Measurements from ENCODE around the gene CRPPA. TPM values are rescaled to one million over a fixed set of nuclear protein-coding genes. Genes with fewer than 3 reads are reported as not detected.
"Not testable (repeated sequence)": the region's sequence is repeated elsewhere in the genome, so short reads cannot be mapped to it uniquely, and the experiment has no call there.

Gene CRPPA
- total RNA-seq, 2 experiments from 2014 or later = 1.1 to 1.2 TPM

- peaks cover 49% of the 10 kb centered on the region for H3K9me3 Mint-ChIP-seq (ENCODE audit: low read depth)
These were observed 21.1 kb downstream of the CRPPA start for GRCh38 chr7:16399916-16400892.

GRCh38 chr7:16399265-16399831 lies 22.0 kb downstream of the CRPPA start:
- no peak overlapping the region for H3K27ac Mint-ChIP-seq
- H3K36me3 Mint-ChIP-seq = peaks cover 39% of the 10 kb centered on the region
- no peaks in the 10 kb centered on the region for H3K4me1 Mint-ChIP-seq
- ATAC-seq (no peak), DNase-seq (no peak)
- H3K4me3 Mint-ChIP-seq = no peak overlapping the region
- H3K27me3 Mint-ChIP-seq = no peaks in the 10 kb centered on the region
- CTCF ChIA-PET = no interaction called here
- H3K9me3 Mint-ChIP-seq (ENCODE audit: low read depth) = peaks cover 49% of the 10 kb centered on the region

More at GRCh38 chr7:16399916-16400892, 21.1 kb downstream of the CRPPA start:
- Mint-ChIP-seq H3K36me3 (peaks cover 39% of the 10 kb centered on the region), H3K4me1 (no peaks in the 10 kb centered on the region), H3K27me3 (no peaks in the 10 kb centered on the region), H3K27ac (no peak overlapping the region), H3K4me3 (no peak overlapping the region)
- ATAC-seq = no peak
- DNase-seq = no peak
- CTCF ChIA-PET = no interaction called here

- no peak overlapping the region for H3K27ac Mint-ChIP-seq
- peaks cover 39% of the 10 kb centered on the region for H3K36me3 Mint-ChIP-seq
- H3K4me3 Mint-ChIP-seq = no peak overlapping the region
- no peaks in the 10 kb centered on the region for H3K27me3 Mint-ChIP-seq
- H3K9me3 Mint-ChIP-seq (ENCODE audit: low read depth) = peaks cover 51% of the 10 kb centered on the region
- DNase-seq (no peak), ATAC-seq (no peak)
- no peaks in the 10 kb centered on the region for H3K4me1 Mint-ChIP-seq
- CTCF ChIA-PET = no interaction called here
These were observed 23.0 kb downstream of the CRPPA start for GRCh38 chr7:16398146-16399017.

- no peaks in the 10 kb centered on the region for H3K27me3 Mint-ChIP-seq
- CTCF ChIA-PET = no interaction called here
- DNase-seq = no peak
These were observed 23.7 kb downstream of the CRPPA start for GRCh38 chr7:16397501-16398145.

GRCh38 chr7:16396766-16397500 lies 24.4 kb downstream of the CRPPA start:
- ATAC-seq (no peak), DNase-seq (no peak)
- H3K4me3 Mint-ChIP-seq = no peak overlapping the region
- no peak overlapping the region for H3K27ac Mint-ChIP-seq
- CTCF ChIA-PET = no interaction called here
- H3K36me3 Mint-ChIP-seq = peaks cover 33% of the 10 kb centered on the region
- H3K9me3 Mint-ChIP-seq (ENCODE audit: low read depth) = peaks cover 42% of the 10 kb centered on the region
- H3K27me3 Mint-ChIP-seq = no peaks in the 10 kb centered on the region
- H3K4me1 Mint-ChIP-seq = no peaks in the 10 kb centered on the region

More at GRCh38 chr7:16397501-16398145, 23.7 kb downstream of the CRPPA start:
- no peaks in the 10 kb centered on the region for H3K4me1 Mint-ChIP-seq
- no peak overlapping the region for H3K4me3 Mint-ChIP-seq
- no peak for ATAC-seq
- peaks cover 44% of the 10 kb centered on the region for H3K9me3 Mint-ChIP-seq (ENCODE audit: low read depth)
- H3K36me3 Mint-ChIP-seq = peaks cover 36% of the 10 kb centered on the region
- no peak overlapping the region for H3K27ac Mint-ChIP-seq

- H3K4me3 Mint-ChIP-seq = no peak overlapping the region
- peaks cover 35% of the 10 kb centered on the region for H3K9me3 Mint-ChIP-seq (ENCODE audit: low read depth)
- no peak for DNase-seq
- H3K27ac Mint-ChIP-seq = no peak overlapping the region
- CTCF ChIA-PET = no interaction called here
- H3K4me1 Mint-ChIP-seq = no peaks in the 10 kb centered on the region
- H3K27me3 Mint-ChIP-seq = no peaks in the 10 kb centered on the region
- H3K36me3 Mint-ChIP-seq = peaks cover 28% of the 10 kb centered on the region
- ATAC-seq = no peak
These were observed 26.2 kb downstream of the CRPPA start for GRCh38 chr7:16395121-16395520.

- Mint-ChIP-seq H3K4me1 (no peaks in the 10 kb centered on the region), H3K27me3 (no peaks in the 10 kb centered on the region), H3K36me3 (peaks cover 17% of the 10 kb centered on the region), H3K9me3 (ENCODE audit: low read depth) (peaks cover 24% of the 10 kb centered on the region), H3K4me3 (no peak overlapping the region), H3K27ac (no peak overlapping the region)
- ATAC-seq (no peak), DNase-seq (no peak)
- CTCF ChIA-PET = no interaction called here
These were observed 27.4 kb downstream of the CRPPA start for GRCh38 chr7:16393862-16394422.

- Mint-ChIP-seq H3K4me1 (no peaks in the 10 kb centered on the region), H3K9me3 (ENCODE audit: low read depth) (peaks cover 17% of the 10 kb centered on the region), H3K4me3 (no peak overlapping the region), H3K36me3 (peaks cover 13% of the 10 kb centered on the region), H3K27ac (no peak overlapping the region), H3K27me3 (no peaks in the 10 kb centered on the region)
- CTCF ChIA-PET = no interaction called here
- DNase-seq (no peak), ATAC-seq (no peak)
These were observed 28.3 kb downstream of the CRPPA start for GRCh38 chr7:16392990-16393523.

GRCh38 chr7:16383786-16384185 lies 37.6 kb downstream of the CRPPA start:
- H3K27ac Mint-ChIP-seq; DNase-seq; H3K9me3 Mint-ChIP-seq (ENCODE audit: low read depth); H3K4me3 Mint-ChIP-seq; H3K27me3 Mint-ChIP-seq; H3K4me1 Mint-ChIP-seq; CTCF ChIA-PET; H3K36me3 Mint-ChIP-seq; ATAC-seq: not testable (repeated sequence)

- H3K36me3 Mint-ChIP-seq; H3K4me1 Mint-ChIP-seq; H3K4me3 Mint-ChIP-seq; H3K27me3 Mint-ChIP-seq; ATAC-seq; CTCF ChIA-PET; DNase-seq; H3K9me3 Mint-ChIP-seq (ENCODE audit: low read depth); H3K27ac Mint-ChIP-seq: not testable (repeated sequence)
These were observed 38.2 kb downstream of the CRPPA start for GRCh38 chr7:16383103-16383502.
